GM12875 (cell line): ENCODE results near the gene CACNA2D3.
A peak's percentile ranks its signal among the peaks of the same experiment; 100 is the strongest.

Experiments
- H3K4me3 ChIP-seq: one replicate; pipeline ENCODE4 v1.5.1; 2011; ENCODE audit warnings: low read depth, low read length, control low read depth
- CTCF ChIP-seq: IDR thresholded peaks from 2 replicates; pipeline ENCODE4 v1.5.1; 2011; ENCODE audit warnings: low read depth, mild to moderate bottlenecking, control low read depth, inconsistent platforms, low read length, moderate library complexity, borderline replicate concordance; ENCODE audit not compliant: insufficient read depth

CACNA2D3 gene

GRCh38 chr3:54936561-54936960 is 814.2 kb downstream of the CACNA2D3 start:
- TF ChIP-seq CTCF: no peak

GRCh38 chr3:54939557-54940300 is 817.4 kb downstream of the CACNA2D3 start:
- H3K4me3 ChIP-seq: no peak overlapping the region
- no peak for TF ChIP-seq CTCF

More at GRCh38 chr3:54936561-54936960, 814.2 kb downstream of the CACNA2D3 start:
- H3K4me3 ChIP-seq: no peak overlapping the region

- no peak overlapping the region for H3K4me3 ChIP-seq
- TF ChIP-seq CTCF: no peak
These were observed 818.6 kb downstream of the CACNA2D3 start for GRCh38 chr3:54940971-54941370.

- no peak overlapping the region for H3K4me3 ChIP-seq
- no peak for TF ChIP-seq CTCF
These were observed 819.5 kb downstream of the CACNA2D3 start for GRCh38 chr3:54941690-54942362.

GRCh38 chr3:54949491-54950044 is 827.2 kb downstream of the CACNA2D3 start:
- no peak overlapping the region for H3K4me3 ChIP-seq
- TF ChIP-seq CTCF: no peak

GRCh38 chr3:54950391-54951003 is 828.1 kb downstream of the CACNA2D3 start:
- TF ChIP-seq CTCF: no peak
- no peak overlapping the region for H3K4me3 ChIP-seq

GRCh38 chr3:54951405-54951804 is 829.1 kb downstream of the CACNA2D3 start:
- peak; percentile 21; the same call in 1 of the 2 replicates for TF ChIP-seq CTCF
- no peak overlapping the region for H3K4me3 ChIP-seq
